GM18499 (cell line): ENCODE measurements around the gene CAMSAP1.
"Not testable (repeated sequence)": the region's sequence is repeated elsewhere in the genome, so short reads cannot be mapped to it uniquely, and the experiment has no call there.

Experiments
- ATAC-seq: cut with Tn5 transposase; IDR thresholded peaks from one replicate; pipeline ENCODE4 v1.9.1; 2021; ENCODE audit warnings: moderate number of reproducible peaks; ENCODE audit not compliant: insufficient read depth, unreplicated experiment

CAMSAP1 gene

GRCh38 chr9:135943604-135944003, 36.3 kb upstream of the CAMSAP1 start:
- not testable (repeated sequence) for ATAC-seq

GRCh38 chr9:135941288-135941995, 34.1 kb upstream of the CAMSAP1 start:
- no peak for ATAC-seq

GRCh38 chr9:135939351-135940265, 32.3 kb upstream of the CAMSAP1 start:
- no peak for ATAC-seq

- no peak for ATAC-seq
Observed at GRCh38 chr9:135937521-135938489, 30.5 kb upstream of the CAMSAP1 start.

- ATAC-seq = no peak
Observed at GRCh38 chr9:135933114-135933513, 25.8 kb upstream of the CAMSAP1 start.

- no peak for ATAC-seq
Observed at GRCh38 chr9:135932656-135933055, 25.3 kb upstream of the CAMSAP1 start.

GRCh38 chr9:135931349-135931820, 24.0 kb upstream of the CAMSAP1 start:
- ATAC-seq = no peak

- ATAC-seq = no peak
Observed at GRCh38 chr9:135930446-135931345, 23.4 kb upstream of the CAMSAP1 start.

GRCh38 chr9:135929656-135930445, 22.5 kb upstream of the CAMSAP1 start:
- ATAC-seq = no peak

- no peak for ATAC-seq
Observed at GRCh38 chr9:135928731-135929655, 21.6 kb upstream of the CAMSAP1 start.

GRCh38 chr9:135928074-135928730, 20.9 kb upstream of the CAMSAP1 start:
- ATAC-seq = no peak

GRCh38 chr9:135927195-135928013, 20.1 kb upstream of the CAMSAP1 start:
- no peak for ATAC-seq

GRCh38 chr9:135926402-135927194, 19.3 kb upstream of the CAMSAP1 start:
- no peak for ATAC-seq

GRCh38 chr9:135925496-135926133, 18.3 kb upstream of the CAMSAP1 start:
- no peak for ATAC-seq
